Measurements from ENCODE around the gene CD226.

- TF ChIP-seq, protein P1, sequence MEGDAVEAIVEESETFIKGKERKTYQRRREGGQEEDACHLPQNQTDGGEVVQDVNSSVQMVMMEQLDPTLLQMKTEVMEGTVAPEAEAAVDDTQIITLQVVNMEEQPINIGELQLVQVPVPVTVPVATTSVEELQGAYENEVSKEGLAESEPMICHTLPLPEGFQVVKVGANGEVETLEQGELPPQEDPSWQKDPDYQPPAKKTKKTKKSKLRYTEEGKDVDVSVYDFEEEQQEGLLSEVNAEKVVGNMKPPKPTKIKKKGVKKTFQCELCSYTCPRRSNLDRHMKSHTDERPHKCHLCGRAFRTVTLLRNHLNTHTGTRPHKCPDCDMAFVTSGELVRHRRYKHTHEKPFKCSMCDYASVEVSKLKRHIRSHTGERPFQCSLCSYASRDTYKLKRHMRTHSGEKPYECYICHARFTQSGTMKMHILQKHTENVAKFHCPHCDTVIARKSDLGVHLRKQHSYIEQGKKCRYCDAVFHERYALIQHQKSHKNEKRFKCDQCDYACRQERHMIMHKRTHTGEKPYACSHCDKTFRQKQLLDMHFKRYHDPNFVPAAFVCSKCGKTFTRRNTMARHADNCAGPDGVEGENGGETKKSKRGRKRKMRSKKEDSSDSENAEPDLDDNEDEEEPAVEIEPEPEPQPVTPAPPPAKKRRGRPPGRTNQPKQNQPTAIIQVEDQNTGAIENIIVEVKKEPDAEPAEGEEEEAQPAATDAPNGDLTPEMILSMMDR (conservative IDR thresholded peaks at IDR 0.05; ENCODE audit: low read depth, low read length), result no peak
- TF ChIP-seq SMC3 (IDR thresholded peaks at IDR 0.05; ENCODE audit: low read depth, low read length) (no peak), POLR2A (IDR thresholded peaks at IDR 0.05; ENCODE audit: low read depth, low read length) (no peak), CEBPB (IDR thresholded peaks at IDR 0.05; ENCODE audit: low read depth, low read length) (no peak), MAFK (IDR thresholded peaks at IDR 0.05; ENCODE audit: low read depth, low read length) (no peak), RFX5 (IDR thresholded peaks at IDR 0.05; ENCODE audit: low read depth, low read length) (no peak), FOS (IDR thresholded peaks at IDR 0.05; ENCODE audit: low read depth, low read length) (0 out of 2 replicates have a peak, but pooled peaks have one; percentile 49), RAD21 (IDR thresholded peaks at IDR 0.05; ENCODE audit: low read length) (0 out of 2 replicates have a peak, but pooled peaks have one; percentile 2)
- TF ChIP-seq, protein P2, sequence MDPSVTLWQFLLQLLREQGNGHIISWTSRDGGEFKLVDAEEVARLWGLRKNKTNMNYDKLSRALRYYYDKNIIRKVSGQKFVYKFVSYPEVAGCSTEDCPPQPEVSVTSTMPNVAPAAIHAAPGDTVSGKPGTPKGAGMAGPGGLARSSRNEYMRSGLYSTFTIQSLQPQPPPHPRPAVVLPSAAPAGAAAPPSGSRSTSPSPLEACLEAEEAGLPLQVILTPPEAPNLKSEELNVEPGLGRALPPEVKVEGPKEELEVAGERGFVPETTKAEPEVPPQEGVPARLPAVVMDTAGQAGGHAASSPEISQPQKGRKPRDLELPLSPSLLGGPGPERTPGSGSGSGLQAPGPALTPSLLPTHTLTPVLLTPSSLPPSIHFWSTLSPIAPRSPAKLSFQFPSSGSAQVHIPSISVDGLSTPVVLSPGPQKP (IDR thresholded peaks at IDR 0.05; ENCODE audit: borderline replicate concordance, low read depth, low read length), result no peak
- TF ChIP-seq, protein P3, sequence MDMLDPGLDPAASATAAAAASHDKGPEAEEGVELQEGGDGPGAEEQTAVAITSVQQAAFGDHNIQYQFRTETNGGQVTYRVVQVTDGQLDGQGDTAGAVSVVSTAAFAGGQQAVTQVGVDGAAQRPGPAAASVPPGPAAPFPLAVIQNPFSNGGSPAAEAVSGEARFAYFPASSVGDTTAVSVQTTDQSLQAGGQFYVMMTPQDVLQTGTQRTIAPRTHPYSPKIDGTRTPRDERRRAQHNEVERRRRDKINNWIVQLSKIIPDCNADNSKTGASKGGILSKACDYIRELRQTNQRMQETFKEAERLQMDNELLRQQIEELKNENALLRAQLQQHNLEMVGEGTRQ (IDR thresholded peaks at IDR 0.05; ENCODE audit: low read depth, low read length), result no peak
Observed at GRCh38 chr18:69840445-69840844, 107.2 kb downstream of the CD226 start.

Measured in IMR-90 (cell line).